Superior temporal gyrus (tissue), 1 donor: ENCODE data around the gene SYN1.

Experiments used
- DNase-seq: peaks from one replicate; pipeline ENCODE4 v3.0.0-alpha.2; 2016; ENCODE audit errors: extremely low spot score

SYN1 gene

GRCh38 chrX:47572773-47573340 is 46.8 kb downstream of the SYN1 start:
- no peak for DNase-seq

GRCh38 chrX:47571896-47572295 is 47.8 kb downstream of the SYN1 start:
- DNase-seq = no peak

- DNase-seq = no peak
These were observed 48.4 kb downstream of the SYN1 start for GRCh38 chrX:47571215-47571614.

- DNase-seq = no peak
These were observed 48.9 kb downstream of the SYN1 start for GRCh38 chrX:47570794-47571193.

- no peak for DNase-seq
These were observed 50.9 kb downstream of the SYN1 start for GRCh38 chrX:47568656-47569295.

GRCh38 chrX:47566841-47567240 is 52.8 kb downstream of the SYN1 start:
- DNase-seq = no peak

- no peak for DNase-seq
These were observed 55.1 kb downstream of the SYN1 start for GRCh38 chrX:47564438-47565085.

- DNase-seq = no peak
These were observed 55.8 kb downstream of the SYN1 start for GRCh38 chrX:47563801-47564315.

- no peak for DNase-seq
These were observed 56.9 kb downstream of the SYN1 start for GRCh38 chrX:47562615-47563243.

GRCh38 chrX:47561659-47562151 is 58.0 kb downstream of the SYN1 start:
- DNase-seq = no peak

GRCh38 chrX:47560934-47561658 is 58.6 kb downstream of the SYN1 start, which contains the start of gene ARAF:
ARAF (plus strand) TSS chrX:47561205; CDS start chrX:47562968, 1,763 bp downstream.
- peak; percentile 97 for DNase-seq

GRCh38 chrX:47560179-47560933 is 59.3 kb downstream of the SYN1 start:
- DNase-seq = no peak

- no peak for DNase-seq
These were observed 61.2 kb downstream of the SYN1 start for GRCh38 chrX:47558436-47558835.

- peak; percentile 87 for DNase-seq
These were observed 63.5 kb downstream of the SYN1 start for GRCh38 chrX:47556045-47556623.

GRCh38 chrX:47543496-47543895 is 76.2 kb downstream of the SYN1 start:
- DNase-seq = no peak

GRCh38 chrX:47540754-47541538 is 78.7 kb downstream of the SYN1 start:
- peak; percentile 90 for DNase-seq

- peak; percentile 35 for DNase-seq
These were observed 79.8 kb downstream of the SYN1 start for GRCh38 chrX:47539860-47540259.

- DNase-seq = no peak
These were observed 89.6 kb downstream of the SYN1 start for GRCh38 chrX:47530049-47530448.

- no peak for DNase-seq
These were observed 90.1 kb downstream of the SYN1 start for GRCh38 chrX:47529548-47529947.

- no peak for DNase-seq
These were observed 95.9 kb downstream of the SYN1 start for GRCh38 chrX:47523713-47524166.
